Loucy (cell line): ENCODE results near the gene FRAS1.

Experiments used
- CTCF ChIP-seq: fragments of 200-600 bp; sonication (generic); conservative IDR thresholded peaks from 2 replicates; pipeline ENCODE4 v1.5.1; 2014; ENCODE audit warnings: mild to moderate bottlenecking, antibody characterized with exemption, low read length
- EZH2phosphoT487 ChIP-seq: fragments of 200-600 bp; IDR thresholded peaks from 2 replicates; pipeline ENCODE4 v1.6.1; 2018; ENCODE audit warnings: antibody characterized with exemption, mild to moderate bottlenecking, moderate library complexity, borderline replicate concordance

GRCh38 chr4:78059524-78059889, 2.4 kb downstream of the FRAS1 start:
- no peak for TF ChIP-seq EZH2phosphoT487
- TF ChIP-seq CTCF, result peak; percentile 66
